HG03196 (cell line): ENCODE data around the gene USP17L27.
"Not testable (repeated sequence)": the region's sequence is repeated elsewhere in the genome, so short reads cannot be mapped to it uniquely, and the experiment has no call there.

ENCODE experiments used
- ATAC-seq: cut with Tn5 transposase; IDR thresholded peaks from one replicate; pipeline ENCODE4 v1.9.1; 2021; ENCODE audit not compliant: unreplicated experiment

USP17L27 gene, protein sequence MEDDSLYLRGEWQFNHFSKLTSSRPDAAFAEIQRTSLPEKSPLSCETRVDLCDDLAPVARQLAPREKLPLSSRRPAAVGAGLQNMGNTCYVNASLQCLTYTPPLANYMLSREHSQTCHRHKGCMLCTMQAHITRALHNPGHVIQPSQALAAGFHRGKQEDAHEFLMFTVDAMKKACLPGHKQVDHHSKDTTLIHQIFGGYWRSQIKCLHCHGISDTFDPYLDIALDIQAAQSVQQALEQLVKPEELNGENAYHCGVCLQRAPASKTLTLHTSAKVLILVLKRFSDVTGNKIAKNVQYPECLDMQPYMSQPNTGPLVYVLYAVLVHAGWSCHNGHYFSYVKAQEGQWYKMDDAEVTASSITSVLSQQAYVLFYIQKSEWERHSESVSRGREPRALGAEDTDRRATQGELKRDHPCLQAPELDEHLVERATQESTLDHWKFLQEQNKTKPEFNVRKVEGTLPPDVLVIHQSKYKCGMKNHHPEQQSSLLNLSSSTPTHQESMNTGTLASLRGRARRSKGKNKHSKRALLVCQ

DNA sequence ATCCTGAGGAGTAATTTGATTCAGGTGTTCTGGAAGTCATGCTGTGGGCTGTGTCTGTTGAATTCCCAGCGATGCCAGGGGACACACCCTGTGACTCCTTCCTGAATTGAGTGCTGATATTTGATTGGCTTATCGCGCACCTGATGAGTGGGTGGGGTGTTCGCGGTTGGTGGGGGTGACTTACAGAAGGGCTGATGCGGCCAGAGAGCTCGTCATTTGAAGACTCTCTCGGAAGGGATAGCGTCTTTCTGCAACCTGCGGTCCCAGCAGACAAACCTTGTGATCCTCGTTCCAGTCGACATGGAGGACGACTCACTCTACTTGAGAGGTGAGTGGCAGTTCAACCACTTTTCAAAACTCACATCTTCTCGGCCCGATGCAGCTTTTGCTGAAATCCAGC lies at the start of gene USP17L27:
TSS of gene USP17L27 (plus strand) at position 301 of the 400 bp plus-strand sequence. CDS start at position 301, 0 bp downstream.
- ATAC-seq, result not testable (repeated sequence)

DNA sequence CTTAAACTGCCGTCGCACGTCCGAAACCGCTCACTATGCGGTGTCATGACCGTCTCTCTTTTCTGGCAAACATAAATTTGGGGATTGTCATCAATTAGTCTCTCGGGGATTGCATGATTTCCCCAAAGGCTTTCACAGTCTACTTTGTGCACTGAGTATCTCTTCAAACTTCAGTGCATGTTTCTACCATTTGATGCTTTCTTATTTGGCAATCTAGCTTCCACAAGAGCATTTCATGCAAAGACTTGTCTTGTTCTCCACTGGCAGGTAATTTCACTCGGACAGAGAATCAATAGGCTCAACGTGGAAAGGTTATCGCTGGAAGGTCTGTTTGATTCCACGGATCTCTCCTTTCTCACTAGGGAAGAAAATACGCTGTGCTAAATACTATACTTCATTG lies 19.8 kb upstream of the USP17L27 start:
- ATAC-seq, result not testable (repeated sequence)

DNA sequence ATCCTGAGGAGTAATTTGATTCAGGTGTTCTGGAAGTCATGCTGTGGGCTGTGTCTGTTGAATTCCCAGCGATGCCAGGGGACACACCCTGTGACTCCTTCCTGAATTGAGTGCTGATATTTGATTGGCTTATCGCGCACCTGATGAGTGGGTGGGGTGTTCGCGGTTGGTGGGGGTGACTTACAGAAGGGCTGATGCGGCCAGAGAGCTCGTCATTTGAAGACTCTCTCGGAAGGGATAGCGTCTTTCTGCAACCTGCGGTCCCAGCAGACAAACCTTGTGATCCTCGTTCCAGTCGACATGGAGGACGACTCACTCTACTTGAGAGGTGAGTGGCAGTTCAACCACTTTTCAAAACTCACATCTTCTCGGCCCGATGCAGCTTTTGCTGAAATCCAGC lies 19.1 kb upstream of the USP17L27 start, which contains the start of gene USP17L24:
TSS of gene USP17L24 (plus strand) at position 301 of the 400 bp plus-strand sequence. CDS start at position 301, 0 bp downstream.
- ATAC-seq, result not testable (repeated sequence)

DNA sequence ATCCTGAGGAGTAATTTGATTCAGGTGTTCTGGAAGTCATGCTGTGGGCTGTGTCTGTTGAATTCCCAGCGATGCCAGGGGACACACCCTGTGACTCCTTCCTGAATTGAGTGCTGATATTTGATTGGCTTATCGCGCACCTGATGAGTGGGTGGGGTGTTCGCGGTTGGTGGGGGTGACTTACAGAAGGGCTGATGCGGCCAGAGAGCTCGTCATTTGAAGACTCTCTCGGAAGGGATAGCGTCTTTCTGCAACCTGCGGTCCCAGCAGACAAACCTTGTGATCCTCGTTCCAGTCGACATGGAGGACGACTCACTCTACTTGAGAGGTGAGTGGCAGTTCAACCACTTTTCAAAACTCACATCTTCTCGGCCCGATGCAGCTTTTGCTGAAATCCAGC lies 14.3 kb upstream of the USP17L27 start, which contains the start of gene USP17L25:
TSS of gene USP17L25 (plus strand) at position 301 of the 400 bp plus-strand sequence. CDS start at position 301, 0 bp downstream.
- not testable (repeated sequence) for ATAC-seq

DNA sequence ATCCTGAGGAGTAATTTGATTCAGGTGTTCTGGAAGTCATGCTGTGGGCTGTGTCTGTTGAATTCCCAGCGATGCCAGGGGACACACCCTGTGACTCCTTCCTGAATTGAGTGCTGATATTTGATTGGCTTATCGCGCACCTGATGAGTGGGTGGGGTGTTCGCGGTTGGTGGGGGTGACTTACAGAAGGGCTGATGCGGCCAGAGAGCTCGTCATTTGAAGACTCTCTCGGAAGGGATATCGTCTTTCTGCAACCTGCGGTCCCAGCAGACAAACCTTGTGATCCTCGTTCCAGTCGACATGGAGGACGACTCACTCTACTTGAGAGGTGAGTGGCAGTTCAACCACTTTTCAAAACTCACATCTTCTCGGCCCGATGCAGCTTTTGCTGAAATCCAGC lies 9.6 kb upstream of the USP17L27 start, which contains the start of gene USP17L26:
TSS of gene USP17L26 (plus strand) at position 301 of the 400 bp plus-strand sequence. CDS start at position 301, 0 bp downstream.
- ATAC-seq, result not testable (repeated sequence)

DNA sequence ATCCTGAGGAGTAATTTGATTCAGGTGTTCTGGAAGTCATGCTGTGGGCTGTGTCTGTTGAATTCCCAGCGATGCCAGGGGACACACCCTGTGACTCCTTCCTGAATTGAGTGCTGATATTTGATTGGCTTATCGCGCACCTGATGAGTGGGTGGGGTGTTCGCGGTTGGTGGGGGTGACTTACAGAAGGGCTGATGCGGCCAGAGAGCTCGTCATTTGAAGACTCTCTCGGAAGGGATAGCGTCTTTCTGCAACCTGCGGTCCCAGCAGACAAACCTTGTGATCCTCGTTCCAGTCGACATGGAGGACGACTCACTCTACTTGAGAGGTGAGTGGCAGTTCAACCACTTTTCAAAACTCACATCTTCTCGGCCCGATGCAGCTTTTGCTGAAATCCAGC lies 4.8 kb upstream of the USP17L27 start, which contains the start of gene USP17L5:
TSS of gene USP17L5 (plus strand) at position 301 of the 400 bp plus-strand sequence. CDS start at position 301, 0 bp downstream.
- ATAC-seq, result not testable (repeated sequence)

DNA sequence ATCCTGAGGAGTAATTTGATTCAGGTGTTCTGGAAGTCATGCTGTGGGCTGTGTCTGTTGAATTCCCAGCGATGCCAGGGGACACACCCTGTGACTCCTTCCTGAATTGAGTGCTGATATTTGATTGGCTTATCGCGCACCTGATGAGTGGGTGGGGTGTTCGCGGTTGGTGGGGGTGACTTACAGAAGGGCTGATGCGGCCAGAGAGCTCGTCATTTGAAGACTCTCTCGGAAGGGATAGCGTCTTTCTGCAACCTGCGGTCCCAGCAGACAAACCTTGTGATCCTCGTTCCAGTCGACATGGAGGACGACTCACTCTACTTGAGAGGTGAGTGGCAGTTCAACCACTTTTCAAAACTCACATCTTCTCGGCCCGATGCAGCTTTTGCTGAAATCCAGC lies 4.6 kb downstream of the USP17L27 start, which contains the start of gene USP17L28:
TSS of gene USP17L28 (plus strand) at position 301 of the 400 bp plus-strand sequence. CDS start at position 301, 0 bp downstream.
- not testable (repeated sequence) for ATAC-seq

DNA sequence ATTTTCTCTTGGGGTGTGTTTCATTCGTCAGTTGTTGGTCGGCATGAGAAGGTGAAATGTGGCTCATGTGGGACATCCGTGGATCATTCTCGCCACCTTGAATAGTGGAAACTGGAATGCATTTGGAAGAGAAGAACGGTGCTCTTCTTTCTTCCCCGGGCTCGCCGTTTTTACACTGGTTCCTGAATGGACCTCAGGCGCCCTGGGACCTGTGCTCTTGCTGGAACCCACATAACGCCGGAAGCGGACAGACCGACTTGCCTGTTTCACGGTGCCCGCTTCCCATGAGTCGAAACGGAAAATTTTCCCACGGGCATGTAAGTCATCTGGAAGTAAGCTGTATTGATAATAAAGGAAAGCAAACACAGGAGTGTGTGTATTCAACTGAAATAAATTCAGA lies 6.9 kb downstream of the USP17L27 start:
- not testable (repeated sequence) for ATAC-seq

DNA sequence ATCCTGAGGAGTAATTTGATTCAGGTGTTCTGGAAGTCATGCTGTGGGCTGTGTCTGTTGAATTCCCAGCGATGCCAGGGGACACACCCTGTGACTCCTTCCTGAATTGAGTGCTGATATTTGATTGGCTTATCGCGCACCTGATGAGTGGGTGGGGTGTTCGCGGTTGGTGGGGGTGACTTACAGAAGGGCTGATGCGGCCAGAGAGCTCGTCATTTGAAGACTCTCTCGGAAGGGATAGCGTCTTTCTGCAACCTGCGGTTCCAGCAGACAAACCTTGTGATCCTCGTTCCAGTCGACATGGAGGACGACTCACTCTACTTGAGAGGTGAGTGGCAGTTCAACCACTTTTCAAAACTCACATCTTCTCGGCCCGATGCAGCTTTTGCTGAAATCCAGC lies 9.4 kb downstream of the USP17L27 start, which contains the start of gene USP17L29:
TSS of gene USP17L29 (plus strand) at position 301 of the 400 bp plus-strand sequence. CDS start at position 301, 0 bp downstream.
- ATAC-seq, result not testable (repeated sequence)

DNA sequence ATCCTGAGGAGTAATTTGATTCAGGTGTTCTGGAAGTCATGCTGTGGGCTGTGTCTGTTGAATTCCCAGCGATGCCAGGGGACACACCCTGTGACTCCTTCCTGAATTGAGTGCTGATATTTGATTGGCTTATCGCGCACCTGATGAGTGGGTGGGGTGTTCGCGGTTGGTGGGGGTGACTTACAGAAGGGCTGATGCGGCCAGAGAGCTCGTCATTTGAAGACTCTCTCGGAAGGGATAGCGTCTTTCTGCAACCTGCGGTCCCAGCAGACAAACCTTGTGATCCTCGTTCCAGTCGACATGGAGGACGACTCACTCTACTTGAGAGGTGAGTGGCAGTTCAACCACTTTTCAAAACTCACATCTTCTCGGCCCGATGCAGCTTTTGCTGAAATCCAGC lies 18.9 kb downstream of the USP17L27 start, which contains the start of gene USP17L30:
TSS of gene USP17L30 (plus strand) at position 301 of the 400 bp plus-strand sequence. CDS start at position 301, 0 bp downstream.
- not testable (repeated sequence) for ATAC-seq

DNA sequence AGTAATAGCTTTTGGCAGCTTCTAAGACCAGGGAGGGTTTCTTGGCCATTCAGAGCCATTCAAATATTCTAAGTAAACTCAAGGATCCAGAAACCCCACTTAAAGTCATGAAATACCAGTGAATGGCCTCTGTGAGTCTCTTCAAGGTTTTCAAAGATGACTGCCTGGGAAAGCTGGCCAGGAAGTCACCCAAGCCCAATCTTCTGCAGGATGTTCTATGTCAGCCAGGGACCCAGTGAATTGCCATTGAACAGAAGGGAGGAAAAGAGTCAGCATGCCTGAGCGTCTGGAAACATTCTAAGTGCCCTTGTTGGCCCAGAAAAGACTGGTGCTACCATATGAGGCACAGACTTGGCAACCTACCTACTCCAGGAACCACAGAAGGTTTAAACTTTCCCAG lies 35.9 kb downstream of the USP17L27 start:
- not testable (repeated sequence) for ATAC-seq

DNA sequence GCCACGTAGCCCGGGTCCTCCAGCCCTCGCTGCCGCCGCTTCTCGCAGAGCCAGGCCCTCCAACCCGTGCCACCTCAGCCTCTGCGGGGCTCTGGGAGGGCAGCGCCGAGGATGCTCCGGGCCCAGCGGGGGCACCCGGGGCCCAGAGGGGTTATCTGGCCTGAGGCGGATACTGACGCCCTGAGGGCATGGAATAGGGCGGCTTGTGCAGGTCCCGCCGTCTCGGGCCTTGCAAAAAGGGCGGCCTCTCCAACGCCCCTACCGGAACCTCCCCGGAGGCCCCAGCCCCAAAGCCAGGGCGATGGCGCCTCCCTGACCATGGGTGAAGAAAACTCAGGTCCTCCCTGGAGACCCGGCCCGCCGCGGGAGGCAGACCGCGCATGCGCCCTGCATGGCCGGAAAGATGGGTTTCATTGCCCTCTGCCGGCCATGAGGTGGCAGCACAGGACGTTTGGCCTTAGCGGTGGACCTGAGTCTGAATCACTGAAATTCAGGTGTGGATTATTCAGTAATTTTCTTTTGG lies 37.1 kb downstream of the USP17L27 start:
- not testable (repeated sequence) for ATAC-seq

DNA sequence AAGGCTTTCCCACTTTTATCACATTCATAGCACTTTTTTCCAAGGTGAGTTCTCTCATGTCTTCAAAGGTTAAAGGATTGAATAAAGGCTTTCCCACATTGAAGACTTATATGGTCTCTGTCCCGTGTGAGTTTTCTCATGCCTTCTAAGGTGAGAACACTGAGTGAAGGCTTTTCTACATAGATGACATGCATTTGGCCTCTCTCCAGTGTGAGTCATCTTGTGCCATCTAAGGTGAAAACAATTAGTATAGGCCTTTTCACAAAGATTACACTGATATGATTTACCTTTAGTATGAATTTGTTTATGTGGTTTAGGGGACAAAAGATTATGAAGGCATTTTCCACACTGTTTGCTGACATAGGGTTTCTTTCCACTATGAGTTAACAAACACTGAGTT lies 40.2 kb downstream of the USP17L27 start:
- ATAC-seq, result no peak

DNA sequence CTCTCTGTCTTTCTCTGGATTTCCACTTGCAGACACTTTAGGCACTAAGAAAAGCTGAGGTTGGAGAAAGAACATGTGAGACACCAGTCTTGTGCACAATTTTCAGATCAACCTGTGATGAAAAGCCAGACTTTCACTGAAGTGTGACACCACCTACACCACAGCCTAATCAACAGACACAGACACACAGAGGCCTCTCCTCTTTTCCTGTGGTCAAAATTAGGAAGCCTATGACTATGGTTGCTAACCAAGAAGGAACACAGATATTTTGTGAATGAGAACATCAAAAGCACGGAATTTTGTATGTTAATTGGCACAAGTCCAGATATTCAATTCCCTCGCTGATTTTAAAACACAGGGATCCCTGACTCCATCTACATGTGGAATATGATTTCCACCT lies 45.1 kb downstream of the USP17L27 start:
- ATAC-seq, result not testable (repeated sequence)
